NT2/D1 (cell line): ENCODE results near the gene SND1.

Source experiments
- SUZ12 ChIP-seq: IDR thresholded peaks from 2 replicates; pipeline ENCODE4 v1.6.1; 2011; ENCODE audit not compliant: insufficient read length, insufficient read depth; ENCODE audit errors: extremely low read depth
- YY1 ChIP-seq: IDR thresholded peaks from 2 replicates; pipeline ENCODE4 v1.6.1; 2011; ENCODE audit not compliant: insufficient read length, insufficient read depth

DNA sequence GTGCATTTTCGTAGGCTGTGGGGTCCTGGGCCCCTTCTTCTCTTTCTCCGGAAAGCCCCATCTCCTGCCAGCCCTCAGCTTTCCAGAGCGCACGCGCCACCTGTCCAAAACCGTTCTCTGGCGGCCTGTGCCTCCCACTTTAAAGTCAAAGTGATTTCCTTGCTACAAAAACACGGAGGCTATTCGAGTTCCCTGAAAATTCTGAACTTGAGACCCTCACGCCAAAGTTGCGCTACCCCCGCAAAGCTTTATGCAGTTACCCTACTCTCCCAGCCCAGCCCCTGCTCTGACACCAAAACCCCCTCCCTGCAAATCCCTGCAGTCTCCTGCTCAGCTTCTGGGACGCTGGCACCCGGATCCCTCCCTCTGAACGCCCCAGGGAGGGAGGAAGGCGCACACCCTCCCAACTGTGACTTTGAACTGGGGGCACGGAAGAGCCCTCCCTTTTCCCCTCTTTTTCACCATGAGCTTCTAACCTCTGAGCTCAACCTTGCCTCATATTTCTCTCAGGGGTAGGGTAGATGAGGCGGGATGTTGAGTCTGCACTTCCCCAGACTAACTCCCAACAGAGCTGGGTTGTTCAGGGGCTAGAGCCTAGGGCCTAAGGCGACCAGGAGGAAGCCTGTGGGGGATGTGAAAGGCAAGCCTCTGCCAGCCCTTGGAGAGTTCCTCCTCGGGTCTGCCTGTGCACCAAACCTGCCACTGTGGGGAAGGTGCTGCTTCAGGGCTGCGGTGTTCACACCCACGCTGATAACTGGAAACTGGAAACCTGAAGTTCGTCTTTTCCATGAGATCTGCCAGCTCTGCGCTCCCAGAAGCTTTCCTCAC is 31.4 kb upstream of the SND1 start:
- TF ChIP-seq YY1 (no peak), SUZ12 (no peak)
